Measurements from ENCODE around the gene SYT8. TPM values are rescaled to one million over a fixed set of nuclear protein-coding genes. Genes with fewer than 3 reads are reported as not detected.
A peak's percentile ranks its signal among the peaks of the same experiment; 100 is the strongest.

The SYT8 gene
- total RNA-seq, 1 experiment from 2014 or later = 7.8 TPM

GRCh38 chr11:1882265-1883238 is 47.8 kb downstream of the SYT8 start:
- intact Hi-C loops (cut with micrococcal nuclease) = no loop called here
- Histone ChIP-seq H3K9me2 (replicated peaks; ENCODE audit: low read length) (no peaks in the 10 kb centered on the region), H3F3A (ENCODE audit: low read length, unreplicated experiment) (no peaks in the 10 kb centered on the region), H3K79me2 (ENCODE audit: low read length) (no peaks in the 10 kb centered on the region), H3K9ac (ENCODE audit: low read length) (no peak overlapping the region), H3K4me2 (ENCODE audit: low read length) (no peak overlapping the region), H3K9me3 (ENCODE audit: low read length) (no peaks in the 10 kb centered on the region), H2AFZ (ENCODE audit: low read length) (no peak overlapping the region), H4K20me1 (ENCODE audit: low read length) (no peaks in the 10 kb centered on the region), H3K36me3 (ENCODE audit: low read depth, low read length) (no peaks in the 10 kb centered on the region), H3K4me1 (ENCODE audit: insufficient read depth, low read length) (no peaks in the 10 kb centered on the region), H3K27me3 (ENCODE audit: low read length) (no peaks in the 10 kb centered on the region; the same call in 1 of the 2 replicates), H3K4me3 (ENCODE audit: low read length) (no peak overlapping the region), H3K27ac (ENCODE audit: low read length) (no peak overlapping the region)
- ChIA-PET CTCF (interaction anchor here (0.6 to 1.3 kb wide), 10 partner anchors 23 to 272 kb away, joined by 3 to 28 read pairs (median 4); no protein-coding TSS in a partner anchor), POLR2A (ENCODE audit: unreplicated experiment) (interaction anchor here (0.7 kb wide), 1 partner anchor 90 kb away, joined by 4 read pairs; no protein-coding TSS in a partner anchor)
- DNase-seq (peak; percentile 77), ATAC-seq (peak; percentile 96)
- no peak for TF ChIP-seq EZH2phosphoT487 (IDR thresholded peaks at IDR 0.05; ENCODE audit: borderline replicate concordance, low read length)
- peak; percentile 83 for TF ChIP-seq CTCF (conservative IDR thresholded peaks at IDR 0.05; ENCODE audit: low read depth, low read length)
- no peak for TF ChIP-seq EZH2 (IDR thresholded peaks at IDR 0.05; ENCODE audit: low read length, unreplicated experiment)
- no TSS peak for BruUV-seq (replicated peaks)

- no peaks in the 10 kb centered on the region for H3K36me3 ChIP-seq (ENCODE audit: low read depth, low read length)
- H3K4me1 ChIP-seq (ENCODE audit: insufficient read depth, low read length) = no peaks in the 10 kb centered on the region
- no peaks in the 10 kb centered on the region for H3K79me2 ChIP-seq (ENCODE audit: low read length)
- TF ChIP-seq CTCF (conservative IDR thresholded peaks at IDR 0.05; ENCODE audit: low read depth, low read length) (no peak), EZH2phosphoT487 (IDR thresholded peaks at IDR 0.05; ENCODE audit: borderline replicate concordance, low read length) (no peak), EZH2 (IDR thresholded peaks at IDR 0.05; ENCODE audit: low read length, unreplicated experiment) (no peak)
- H3K9me2 ChIP-seq (replicated peaks; ENCODE audit: low read length) = no peaks in the 10 kb centered on the region
- no peaks in the 10 kb centered on the region for H4K20me1 ChIP-seq (ENCODE audit: low read length)
- ATAC-seq (no peak), DNase-seq (no peak)
- ChIA-PET POLR2A (ENCODE audit: unreplicated experiment) (no interaction called here), CTCF (interaction anchor here (0.6 to 1.3 kb wide), 2 partner anchors 51 to 190 kb away, joined by 4 to 11 read pairs; no protein-coding TSS in a partner anchor)
- H3K9me3 ChIP-seq (ENCODE audit: low read length) = no peaks in the 10 kb centered on the region
- H3K4me3 ChIP-seq (ENCODE audit: low read length) = no peak overlapping the region
- no peak overlapping the region for H3K9ac ChIP-seq (ENCODE audit: low read length)
- intact Hi-C loops (cut with micrococcal nuclease) = no loop called here
- H3K4me2 ChIP-seq (ENCODE audit: low read length) = no peak overlapping the region
- H3K27me3 ChIP-seq (ENCODE audit: low read length) = no peaks in the 10 kb centered on the region; the same call in 1 of the 2 replicates
- no peaks in the 10 kb centered on the region for H3F3A ChIP-seq (ENCODE audit: low read length, unreplicated experiment)
- H3K27ac ChIP-seq (ENCODE audit: low read length) = no peak overlapping the region
- H2AFZ ChIP-seq (ENCODE audit: low read length) = no peak overlapping the region
- BruUV-seq (replicated peaks) = no TSS peak
Observed at GRCh38 chr11:1883346-1884302, 48.8 kb downstream of the SYT8 start.

Data from PC-3 (cell line).